ENCODE data around the gene FCHO2. TPM values are rescaled to one million over a fixed set of nuclear protein-coding genes. Genes with fewer than 3 reads are reported as not detected.

Gene FCHO2
- total RNA-seq, result 11.1 and 11.2 TPM in 2 replicates

GRCh38 chr5:72955768-72956323 is at the start of gene FCHO2:
Gene FCHO2, plus strand, starts transcription at chr5:72956041. Its CDS starts 56 bp downstream, at chr5:72956097.
- DNase-seq (ENCODE audit: low read depth), result peak; percentile 77
- Histone ChIP-seq H3K27me3 (ENCODE audit: control insufficient read depth, insufficient read depth, low read length) (no peaks in the 10 kb centered on the region), H3K36me3 (ENCODE audit: control insufficient read depth, insufficient read depth, low read length) (no peaks in the 10 kb centered on the region), H3K4me3 (ENCODE audit: low read depth, low read length) (peak within 1 kb of the TSS; percentile 68)
- peak; percentile 78 for TF ChIP-seq CTCF (IDR thresholded peaks at IDR 0.05; ENCODE audit: insufficient read depth, low read length, poor library complexity, severe bottlenecking)

- Histone ChIP-seq H3K4me3 (ENCODE audit: low read depth, low read length) (no peak overlapping the region), H3K27me3 (ENCODE audit: control insufficient read depth, insufficient read depth, low read length) (no peaks in the 10 kb centered on the region), H3K36me3 (ENCODE audit: control insufficient read depth, insufficient read depth, low read length) (no peaks in the 10 kb centered on the region)
- no peak for DNase-seq (ENCODE audit: low read depth)
- no peak for TF ChIP-seq CTCF (IDR thresholded peaks at IDR 0.05; ENCODE audit: insufficient read depth, low read length, poor library complexity, severe bottlenecking)
Measured at GRCh38 chr5:72906806-72907205, 49.0 kb upstream of the FCHO2 start.

- DNase-seq (ENCODE audit: low read depth), result no peak
- no peaks in the 10 kb centered on the region for H3K36me3 ChIP-seq (ENCODE audit: control insufficient read depth, insufficient read depth, low read length)
- no peak for TF ChIP-seq CTCF (IDR thresholded peaks at IDR 0.05; ENCODE audit: insufficient read depth, low read length, poor library complexity, severe bottlenecking)
- H3K27me3 ChIP-seq (ENCODE audit: control insufficient read depth, insufficient read depth, low read length), result no peaks in the 10 kb centered on the region
- H3K4me3 ChIP-seq (ENCODE audit: low read depth, low read length), result no peak overlapping the region
Measured at GRCh38 chr5:72908664-72909063, 47.2 kb upstream of the FCHO2 start.

GRCh38 chr5:72917371-72917776 is 38.5 kb upstream of the FCHO2 start:
- no peaks in the 10 kb centered on the region for H3K27me3 ChIP-seq (ENCODE audit: control insufficient read depth, insufficient read depth, low read length)
- no peak for TF ChIP-seq CTCF (IDR thresholded peaks at IDR 0.05; ENCODE audit: insufficient read depth, low read length, poor library complexity, severe bottlenecking)
- H3K36me3 ChIP-seq (ENCODE audit: control insufficient read depth, insufficient read depth, low read length), result no peaks in the 10 kb centered on the region
- no peak for DNase-seq (ENCODE audit: low read depth)
- no peak overlapping the region for H3K4me3 ChIP-seq (ENCODE audit: low read depth, low read length)

- TF ChIP-seq CTCF (IDR thresholded peaks at IDR 0.05; ENCODE audit: insufficient read depth, low read length, poor library complexity, severe bottlenecking), result no peak
- H3K27me3 ChIP-seq (ENCODE audit: control insufficient read depth, insufficient read depth, low read length), result no peaks in the 10 kb centered on the region
- no peak for DNase-seq (ENCODE audit: low read depth)
Measured at GRCh38 chr5:72920690-72921502, 34.9 kb upstream of the FCHO2 start.

More at GRCh38 chr5:72920690-72921502, 34.9 kb upstream of the FCHO2 start:
- Histone ChIP-seq H3K36me3 (ENCODE audit: control insufficient read depth, insufficient read depth, low read length) (no peaks in the 10 kb centered on the region), H3K4me3 (ENCODE audit: low read depth, low read length) (no peak overlapping the region)
